Caki2 (cell line): ENCODE data around the gene SLC2A11. TPM values are rescaled to one million over a fixed set of nuclear protein-coding genes. Genes with fewer than 3 reads are reported as not detected.
"Not testable (repeated sequence)": the region's sequence is repeated elsewhere in the genome, so short reads cannot be mapped to it uniquely, and the experiment has no call there.

ENCODE experiments used
- DNase-seq: peaks from one replicate; pipeline ENCODE4 v3.0.0-alpha.2; 2015; ENCODE audit warnings: low read depth
- in situ Hi-C: cut with HindIII; loops from 2 replicates; pipeline ENCODE4 v1.10.0; 2016; ENCODE audit warnings: low sequenced_read_pairs, low pct_unique_long_range_greater_than_20kb, mixed read lengths
- total RNA-seq: library from RNA; depleted of rRNA; stranded (reverse); fragments of >200 nt; shearing (Covaris generic); gene quantifications from 2 replicates; pipeline ENCODE4 v1.2.3, GENCODE V29; 2014; ENCODE audit warnings: low replicate concordance

Gene SLC2A11
- total RNA-seq, 1 experiment from 2014 or later: 20.2 TPM

DNA sequence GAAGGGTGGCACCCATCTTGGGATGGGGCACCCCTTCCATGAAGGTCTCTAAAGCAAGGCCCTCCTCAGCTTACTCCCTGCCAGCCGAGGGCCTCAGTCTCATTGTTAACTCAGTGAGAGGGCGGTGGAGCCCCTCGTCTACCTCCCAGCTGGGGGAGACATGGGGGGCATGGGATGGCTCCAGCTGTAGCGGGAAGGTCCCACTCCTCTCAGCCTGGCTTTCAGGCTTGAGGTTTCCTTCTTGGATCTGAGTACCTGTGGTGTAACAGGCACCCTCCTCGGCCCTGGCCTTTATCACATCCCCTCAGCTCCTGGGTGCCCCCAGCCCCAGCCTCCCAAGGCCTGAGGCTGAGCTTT is 38.5 kb downstream of the SLC2A11 start:
- DNase-seq: no peak
- in situ Hi-C loops: no loop called here

- no peak for DNase-seq
- in situ Hi-C loops: no loop called here
Observed at GRCh38 chr22:23896523-23897186, 39.0 kb downstream of the SLC2A11 start.

- in situ Hi-C loops: no loop called here
- no peak for DNase-seq
Observed at GRCh38 chr22:23897320-23897719, 39.6 kb downstream of the SLC2A11 start.

- in situ Hi-C loops: no loop called here
Observed at GRCh38 chr22:23898006-23898974, 40.6 kb downstream of the SLC2A11 start.

GRCh38 chr22:23899042-23899745 is 41.5 kb downstream of the SLC2A11 start:
- in situ Hi-C loops: no loop called here

More at GRCh38 chr22:23898006-23898974, 40.6 kb downstream of the SLC2A11 start:
- DNase-seq: no peak

DNA sequence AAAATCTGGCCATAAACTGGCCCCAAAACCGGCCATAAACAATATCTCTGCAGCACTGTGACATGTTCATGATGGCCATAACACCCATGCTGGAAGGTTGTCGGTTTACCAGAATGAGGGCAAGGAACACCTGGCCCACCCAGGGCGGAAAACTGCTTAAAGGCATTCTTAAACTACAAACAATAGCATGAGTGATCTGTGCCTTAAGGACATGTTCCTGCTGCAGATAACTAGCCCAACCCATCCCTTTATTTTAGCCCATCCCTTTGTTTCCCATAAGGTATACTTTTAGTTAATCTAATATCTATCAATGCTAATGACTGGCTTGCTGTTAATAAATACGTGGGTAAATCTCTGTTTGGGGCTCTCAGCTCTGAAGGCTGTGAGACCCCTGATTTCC is 42.6 kb downstream of the SLC2A11 start:
- DNase-seq, in situ Hi-C loops: not testable (repeated sequence)

More at GRCh38 chr22:23899042-23899745, 41.5 kb downstream of the SLC2A11 start:
- DNase-seq: no peak

DNA sequence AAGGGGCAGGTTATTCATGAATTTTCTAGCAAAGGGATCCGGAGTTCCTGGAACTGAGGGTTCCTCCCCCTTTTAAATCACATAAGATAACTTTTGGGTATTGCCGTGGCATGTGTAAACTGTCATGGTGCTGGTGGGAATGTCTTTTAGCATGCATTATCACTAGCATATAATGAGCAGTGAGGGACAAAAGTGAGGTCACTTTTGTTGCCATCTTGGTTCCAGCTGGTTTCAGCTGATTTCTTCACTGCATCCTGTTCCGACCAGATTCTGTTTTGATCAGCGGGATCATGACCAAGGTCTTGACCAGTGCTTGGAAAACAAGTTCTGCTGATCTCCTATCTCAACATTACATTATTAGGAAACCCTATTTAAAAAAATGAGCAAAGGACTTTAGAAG is 43.9 kb downstream of the SLC2A11 start:
- in situ Hi-C loops: no loop called here
- DNase-seq: no peak

DNA sequence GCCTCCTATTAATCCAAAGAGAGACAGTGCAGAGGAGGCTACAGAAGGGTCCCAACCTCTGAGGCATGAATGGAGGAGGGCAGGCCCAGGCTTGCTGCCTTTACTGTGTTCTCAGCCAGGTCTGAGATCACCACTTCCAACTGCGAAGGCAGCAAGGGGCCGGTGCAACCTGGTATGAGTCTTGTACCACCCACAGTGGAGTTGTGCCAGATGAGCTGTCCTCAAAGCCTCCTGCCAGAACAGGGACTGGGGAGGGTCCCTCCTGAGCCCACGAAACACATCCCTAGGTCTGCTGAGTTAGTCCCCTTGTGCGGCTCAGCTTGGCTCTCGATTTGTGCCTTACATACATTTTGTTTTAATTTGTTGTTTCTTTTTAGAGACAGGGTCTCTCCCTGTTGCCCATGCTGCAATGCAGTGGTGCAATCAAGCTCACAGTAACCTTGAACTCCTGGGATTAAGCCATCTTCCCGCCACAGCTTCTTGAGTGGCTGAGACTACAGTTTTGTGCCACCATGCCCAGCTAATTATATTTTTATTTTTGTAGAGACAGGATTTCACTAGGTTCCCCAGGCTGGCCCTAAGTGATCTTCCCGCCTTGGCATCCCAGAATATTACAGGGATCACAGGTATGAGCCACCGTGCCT is 45.8 kb downstream of the SLC2A11 start:
- in situ Hi-C loops: no loop called here
- DNase-seq: no peak

DNA sequence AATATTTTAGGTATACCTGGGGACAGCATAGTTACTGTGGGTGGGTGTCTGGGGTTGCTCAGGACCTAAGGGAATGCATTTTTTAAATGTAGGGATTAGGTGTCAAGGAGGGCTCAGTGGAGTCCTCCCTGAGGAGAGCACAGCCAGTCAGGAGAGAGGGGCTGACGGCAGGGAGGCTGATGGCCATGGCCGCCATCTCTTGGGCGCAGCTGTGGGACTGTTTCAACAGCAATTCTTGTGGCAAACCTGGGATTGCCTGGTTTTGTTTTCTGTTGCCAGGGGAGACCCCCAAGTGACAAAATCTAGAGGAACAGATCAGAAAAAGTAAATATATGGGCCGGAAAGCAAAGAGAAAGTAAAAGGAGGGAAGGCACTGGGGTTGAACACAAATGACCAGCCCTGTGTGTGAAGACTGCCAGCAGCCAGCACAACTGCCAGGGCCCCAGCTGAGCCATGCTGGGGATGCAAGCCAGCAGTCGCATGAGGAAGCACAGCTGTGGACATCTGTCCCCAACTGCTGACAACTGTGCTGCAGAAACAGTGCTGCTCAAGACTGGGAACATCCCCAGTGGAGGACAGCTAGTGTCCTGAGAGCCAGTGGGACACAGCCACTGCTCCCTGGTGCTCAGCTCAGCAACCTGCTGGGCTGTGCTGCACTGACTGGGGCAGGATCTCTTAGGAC is 47.0 kb downstream of the SLC2A11 start:
- in situ Hi-C loops: no loop called here
- DNase-seq: no peak

DNA sequence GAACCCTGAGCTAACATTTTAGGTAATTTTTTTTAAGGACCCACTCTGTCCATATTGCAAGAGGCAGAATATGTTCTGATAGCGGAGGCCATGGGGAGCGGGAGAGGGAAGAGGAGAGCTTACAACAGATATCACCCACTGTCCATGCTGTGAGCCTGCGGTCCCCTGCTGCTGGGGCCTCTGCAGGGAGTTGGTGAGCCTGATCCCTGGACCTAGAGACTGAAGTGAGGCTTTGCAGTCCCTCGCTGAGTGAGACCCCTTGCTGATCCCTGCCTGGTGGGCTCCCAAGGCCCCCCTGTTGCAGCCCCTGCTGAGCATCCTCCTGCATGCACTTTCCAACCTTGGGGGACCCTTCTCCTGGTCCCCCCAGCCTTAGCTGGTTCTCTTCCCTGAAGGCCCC is 49.0 kb downstream of the SLC2A11 start:
- in situ Hi-C loops: no loop called here
- no peak for DNase-seq

DNA sequence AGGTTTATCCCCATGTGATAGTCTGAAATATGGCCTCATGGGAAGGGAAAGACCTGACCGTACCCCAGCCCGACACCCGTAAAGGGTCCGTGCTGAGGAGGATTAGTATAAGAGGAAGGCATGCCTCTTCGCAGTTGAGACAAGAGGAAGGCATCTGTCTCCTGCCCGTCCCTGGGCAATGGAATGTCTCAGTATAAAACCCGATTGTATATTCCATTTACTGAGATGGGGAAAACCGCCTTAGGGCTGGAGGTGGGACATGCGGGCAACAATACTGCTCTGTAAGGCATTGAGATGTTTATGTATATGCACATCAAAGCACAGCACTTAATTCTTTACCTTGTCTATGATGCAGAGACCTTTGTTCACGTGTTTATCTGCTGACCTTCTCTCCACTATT is 49.7 kb downstream of the SLC2A11 start:
- DNase-seq, in situ Hi-C loops: not testable (repeated sequence)

DNA sequence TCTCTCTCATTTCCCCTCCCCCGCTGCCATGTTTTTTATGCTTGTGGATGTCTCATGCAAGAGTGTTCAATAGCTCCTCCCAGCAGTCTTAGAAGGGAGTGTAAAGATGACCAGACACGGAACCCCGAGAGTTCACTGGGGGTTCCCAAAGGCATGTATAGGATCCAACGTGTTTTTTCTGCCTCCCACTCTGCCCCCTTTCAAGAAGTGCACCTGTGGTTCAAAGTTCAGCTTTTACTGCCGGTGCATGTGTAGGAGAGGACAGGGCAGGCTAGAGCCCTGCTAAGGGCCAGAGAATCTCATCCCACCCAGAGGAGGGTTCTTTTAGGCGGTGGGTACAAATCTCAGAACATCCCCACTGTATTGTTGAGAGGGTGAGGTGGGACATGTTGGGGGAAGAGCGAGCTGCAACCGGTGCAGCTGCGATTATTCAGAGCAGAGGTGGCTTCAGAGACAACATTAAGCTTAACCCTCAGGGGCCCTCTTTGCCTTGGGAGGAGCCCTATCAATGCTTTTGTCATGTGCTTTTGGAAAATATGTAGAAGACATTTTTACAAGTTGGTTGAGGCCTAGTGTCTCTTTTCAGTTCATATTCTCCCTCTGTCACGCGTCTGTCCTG is 51.0 kb downstream of the SLC2A11 start:
- in situ Hi-C loops: no loop called here

DNA sequence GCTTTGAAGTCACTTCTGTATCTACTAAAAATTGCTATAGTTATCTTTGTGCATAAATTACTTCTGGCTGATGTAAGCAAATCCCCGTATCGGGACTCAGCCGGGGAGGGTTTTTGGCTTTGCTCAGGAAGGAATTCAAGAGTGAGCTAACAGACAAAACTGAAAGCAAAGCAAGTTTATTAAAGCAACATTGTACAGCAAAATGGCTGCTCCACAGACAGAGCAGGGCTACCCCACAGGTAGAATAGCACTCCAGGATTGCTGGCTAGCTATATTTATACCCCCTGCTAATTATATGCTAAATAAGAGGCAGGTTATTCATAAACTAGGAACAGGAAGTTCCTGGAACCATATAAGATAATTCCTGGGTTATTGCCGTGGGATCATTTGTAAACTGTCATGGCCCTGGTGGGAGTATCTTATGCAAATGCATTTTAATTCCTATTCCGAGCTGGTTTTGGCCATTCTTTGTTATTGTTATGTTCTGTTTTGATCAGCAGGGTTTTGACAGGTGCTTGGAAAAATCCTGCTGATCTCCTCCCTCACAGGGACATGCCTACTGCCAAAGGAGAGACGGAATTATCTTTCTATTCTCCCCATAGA is 51.7 kb downstream of the SLC2A11 start:
- DNase-seq: no peak
- in situ Hi-C loops: no loop called here

More for the DNA sequence above, 51.0 kb downstream of the SLC2A11 start:
- DNase-seq: no peak

DNA sequence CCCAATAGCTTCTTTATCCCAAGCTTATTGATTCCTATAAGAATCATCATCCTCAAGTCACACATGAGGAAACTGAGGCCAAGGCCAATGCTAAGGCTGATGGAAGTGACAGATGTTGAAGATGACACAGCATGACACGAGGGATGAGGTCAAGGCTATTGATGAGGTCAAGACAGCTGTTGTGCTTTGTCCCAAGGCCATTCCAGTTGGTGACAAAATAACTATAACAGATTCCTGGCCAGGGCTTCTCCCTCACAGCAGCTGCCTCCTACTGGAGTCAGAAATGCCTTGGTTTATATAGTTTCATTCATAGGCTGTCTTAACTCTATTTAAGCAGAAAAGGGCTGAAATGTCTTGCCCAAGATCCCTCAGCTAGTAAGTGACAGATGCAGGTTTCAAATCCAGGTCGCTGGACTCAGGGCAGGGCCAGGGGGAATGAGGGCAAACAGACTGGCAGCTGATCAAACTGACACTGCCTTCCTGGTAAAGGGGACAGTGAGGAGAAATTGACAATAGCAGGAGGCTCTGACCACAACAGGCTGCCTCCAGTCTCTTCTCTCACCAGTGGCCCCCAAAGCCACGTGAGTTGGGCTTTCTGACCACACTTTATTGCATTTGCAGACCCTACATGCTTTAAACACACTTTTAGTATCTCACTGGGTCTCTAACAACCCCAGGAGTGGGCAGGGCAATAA is 53.0 kb downstream of the SLC2A11 start:
- DNase-seq: no peak
- in situ Hi-C loops: no loop called here

GRCh38 chr22:23911318-23911980 is 53.8 kb downstream of the SLC2A11 start:
- no peak for DNase-seq
- in situ Hi-C loops: no loop called here

GRCh38 chr22:23912293-23912903 is 54.7 kb downstream of the SLC2A11 start:
- in situ Hi-C loops: no loop called here
- DNase-seq: no peak
